Stomach (tissue), 4 donors: ENCODE data around the gene INSL3.

Source experiments
- POLR2A ChIP-seq, 4 donors: fragments of 450-650 bp; IDR thresholded peaks; one replicate each; pipeline ENCODE4 v1.6.1; 2016; ENCODE audit warnings: antibody characterized with exemption in 4 of 4, control low read depth in 2 of 4, mild to moderate bottlenecking in 1 of 4, moderate library complexity in 1 of 4
- POLR2AphosphoS5 ChIP-seq, 3 donors: sonication (generic); formaldehyde crosslinking; IDR thresholded peaks; one replicate each; pipeline ENCODE4 v1.6.1; 2016; ENCODE audit warnings: antibody characterized with exemption in 3 of 3
- TF ChIP-seq, protein P1 (sequence below), 7 experiments: fragments of 450-650 bp in 4 of 7; fragments of 200-600 bp in 3 of 7; sonication (generic) in 3 of 7; IDR thresholded peaks; one replicate each; pipeline ENCODE4 v1.5.1; 2016 to 2019; ENCODE audit warnings: antibody characterized with exemption in 7 of 7, control low read depth in 2 of 7, mild to moderate bottlenecking in 1 of 7

DNA sequence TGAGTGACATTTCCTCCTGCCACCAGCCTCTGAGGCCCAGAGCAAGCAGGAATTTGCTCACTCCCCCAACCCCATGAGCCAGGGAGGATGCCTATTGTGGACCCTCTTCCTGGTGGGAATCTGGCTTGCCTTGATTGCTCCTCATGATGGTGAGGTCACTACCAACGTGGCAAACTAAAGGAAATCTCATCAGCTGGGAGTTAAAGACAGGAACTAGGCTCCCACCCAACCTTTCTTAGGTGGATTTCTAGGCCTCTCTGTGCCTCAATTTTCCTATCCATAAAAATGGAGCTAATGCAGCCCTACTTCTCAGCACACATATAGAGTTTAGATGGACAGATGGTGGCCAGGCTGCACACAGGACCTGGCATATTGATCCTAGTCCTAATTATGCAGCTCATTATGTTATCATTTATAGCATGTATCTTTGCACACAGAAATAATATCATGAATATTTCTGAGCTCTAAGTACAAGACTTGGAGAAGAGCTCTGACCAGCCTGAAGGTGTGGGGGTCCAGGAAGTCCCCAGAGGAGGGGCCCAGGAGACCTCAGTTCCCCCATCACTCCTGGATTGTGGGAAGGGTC lies 24.4 kb downstream of the INSL3 start:
- TF ChIP-seq, protein P1, sequence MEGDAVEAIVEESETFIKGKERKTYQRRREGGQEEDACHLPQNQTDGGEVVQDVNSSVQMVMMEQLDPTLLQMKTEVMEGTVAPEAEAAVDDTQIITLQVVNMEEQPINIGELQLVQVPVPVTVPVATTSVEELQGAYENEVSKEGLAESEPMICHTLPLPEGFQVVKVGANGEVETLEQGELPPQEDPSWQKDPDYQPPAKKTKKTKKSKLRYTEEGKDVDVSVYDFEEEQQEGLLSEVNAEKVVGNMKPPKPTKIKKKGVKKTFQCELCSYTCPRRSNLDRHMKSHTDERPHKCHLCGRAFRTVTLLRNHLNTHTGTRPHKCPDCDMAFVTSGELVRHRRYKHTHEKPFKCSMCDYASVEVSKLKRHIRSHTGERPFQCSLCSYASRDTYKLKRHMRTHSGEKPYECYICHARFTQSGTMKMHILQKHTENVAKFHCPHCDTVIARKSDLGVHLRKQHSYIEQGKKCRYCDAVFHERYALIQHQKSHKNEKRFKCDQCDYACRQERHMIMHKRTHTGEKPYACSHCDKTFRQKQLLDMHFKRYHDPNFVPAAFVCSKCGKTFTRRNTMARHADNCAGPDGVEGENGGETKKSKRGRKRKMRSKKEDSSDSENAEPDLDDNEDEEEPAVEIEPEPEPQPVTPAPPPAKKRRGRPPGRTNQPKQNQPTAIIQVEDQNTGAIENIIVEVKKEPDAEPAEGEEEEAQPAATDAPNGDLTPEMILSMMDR (IDR thresholded peaks at IDR 0.05): no peak
- TF ChIP-seq POLR2A (IDR thresholded peaks at IDR 0.05) (no peak), POLR2AphosphoS5 (IDR thresholded peaks at IDR 0.05) (no peak)
